ENCODE measurements around the gene STK17B. TPM values are rescaled to one million over a fixed set of nuclear protein-coding genes. Genes with fewer than 3 reads are reported as not detected.

Gene STK17B
- total and polyA plus RNA-seq, 10 of the 15 experiments (the other 5 are each of a cell fraction or from before 2014, with no cell fraction given): 21.2 to 108 (median 53.7) TPM

GRCh38 chr2:196171248-196171871 is at the start of gene STK17B (continued):
- peak; percentile 66 for TF ChIP-seq ZNF687 (IDR thresholded peaks at IDR 0.05)
- no peak for TF ChIP-seq ASH2L (IDR thresholded peaks at IDR 0.05; ENCODE audit: borderline replicate concordance, low read depth)
- TF ChIP-seq SUPT20H (IDR thresholded peaks at IDR 0.05; ENCODE audit: borderline replicate concordance, control insufficient read depth, low read depth, low read length): no peak
- TF ChIP-seq SIN3A (IDR thresholded peaks at IDR 0.05; ENCODE audit: low read depth, low read length): peak; percentile 75; the same call in 1 of the 2 replicates
- no peak for TF ChIP-seq CEBPZ (IDR thresholded peaks at IDR 0.05; ENCODE audit: low read depth, low read length)
- TF ChIP-seq MAX (IDR thresholded peaks at IDR 0.05; ENCODE audit: low read depth, low read length): peak; percentile 67; the same call in 1 of the 2 replicates
- no peak for TF ChIP-seq ZNF592 (IDR thresholded peaks at IDR 0.05)
- peak; percentile 54 for TF ChIP-seq RELA (IDR thresholded peaks at IDR 0.05; ENCODE audit: borderline replicate concordance, partially characterized antibody)
- TF ChIP-seq HSF1 (IDR thresholded peaks at IDR 0.05; ENCODE audit: low read depth, low read length): no peak
- no peak for TF ChIP-seq ZNF384 (IDR thresholded peaks at IDR 0.05; ENCODE audit: borderline replicate concordance, low read depth, low read length)
- TF ChIP-seq RB1 (IDR thresholded peaks at IDR 0.05; ENCODE audit: borderline replicate concordance): peak; percentile 54; the same call in 1 of the 2 replicates
- peak; percentile 37; the same call in 1 of the 2 replicates for TF ChIP-seq EED (IDR thresholded peaks at IDR 0.05; ENCODE audit: low read depth)
- TF ChIP-seq JUND (IDR thresholded peaks at IDR 0.05; ENCODE audit: low read depth, low read length): 0 out of 2 replicates have a peak, but pooled peaks have one; percentile 30
- TF ChIP-seq NBN (IDR thresholded peaks at IDR 0.05): peak; percentile 57
- TF ChIP-seq HDAC2 (IDR thresholded peaks at IDR 0.05): no peak

Data from GM12878 (cell line).